Panc1 (cell line): ENCODE measurements around the gene DLG5. TPM values are rescaled to one million over a fixed set of nuclear protein-coding genes. Genes with fewer than 3 reads are reported as not detected.

Experiments
- ATAC-seq: fragments of 200-7000 bp; cut with Tn5 transposase; 2 replicates; pipeline ENCODE4 v1.9.1; 2020; ENCODE audit warnings: mild to moderate bottlenecking, moderate library complexity
- BruUV-seq: library from RNA; stranded (reverse); fragments of 400-500 nt; replicated peaks from 2 replicates; lab custom pipeline; 2021; lab: Mats Ljungman, UMichigan
- CTCF ChIA-PET: fragments of 300-600 bp; sonication (Branson Sonifier 250); formaldehyde crosslinking; loops from one replicate; lab custom pipeline; 2022; ENCODE audit warnings: antibody characterized with exemption; lab: Charles Lee
- POLR2A ChIA-PET: fragments of 300-600 bp; sonication (Branson Sonifier 250); formaldehyde crosslinking; loops from one replicate; lab custom pipeline; 2022; ENCODE audit warnings: antibody characterized with exemption; lab: Charles Lee
- DNase-seq: peaks from one replicate; pipeline ENCODE4 v3.0.0-alpha.2; 2010; ENCODE audit warnings: low read depth, low spot score
- H3K27ac ChIP-seq: 2 replicates; pipeline ENCODE4 v1.5.1; 2011; ENCODE audit warnings: mild to moderate bottlenecking, low read length, inconsistent platforms
- H3K27me3 ChIP-seq: fragments of 200-500 bp; sonication (Bioruptor generic); 2 replicates; pipeline ENCODE4 v1.6.0; 2014; ENCODE audit warnings: low read length, inconsistent platforms; ENCODE audit not compliant: control insufficient read depth, insufficient read depth
- H3K36me3 ChIP-seq: fragments of 200-500 bp; sonication (Bioruptor generic); 2 replicates; pipeline ENCODE4 v1.5.1; 2014; ENCODE audit warnings: inconsistent platforms, mild to moderate bottlenecking, low read length, moderate library complexity; ENCODE audit not compliant: control insufficient read depth, insufficient read depth
- H3K4me1 ChIP-seq: 2 replicates; pipeline ENCODE4 v1.5.1; 2011; ENCODE audit warnings: inconsistent platforms, mild to moderate bottlenecking, low read length, moderate library complexity; ENCODE audit not compliant: control insufficient read depth, insufficient read depth
- H3K4me3 ChIP-seq, 2 experiments: 2 replicates each; pipeline ENCODE4 v1.5.1; 2011 to 2012; ENCODE audit warnings: low read depth in 2 of 2, low read length in 2 of 2, mild to moderate bottlenecking in 2 of 2, inconsistent platforms in 1 of 2, moderate library complexity in 1 of 2
- H3K9me3 ChIP-seq: fragments of 200-500 bp; sonication (Bioruptor generic); 2 replicates; pipeline ENCODE4 v1.5.1; 2014; ENCODE audit warnings: low read depth, mild to moderate bottlenecking, inconsistent platforms, low read length, moderate library complexity; ENCODE audit not compliant: control insufficient read depth, insufficient read depth
- CTCF ChIP-seq: fragments of 450-650 bp; IDR thresholded peaks from 2 replicates; pipeline ENCODE4 v1.5.1; 2017; ENCODE audit warnings: mild to moderate bottlenecking
- POLR2AphosphoS5 ChIP-seq: IDR thresholded peaks from 2 replicates; pipeline ENCODE4 v1.6.1; 2012; ENCODE audit warnings: mild to moderate bottlenecking, low read depth, low read length, moderate library complexity
- REST ChIP-seq, 2 experiments: IDR thresholded peaks; 2 replicates each; pipeline ENCODE4 v1.6.1; 2011 to 2012; ENCODE audit warnings: low read depth in 2 of 2, control low read depth in 1 of 2, low read length in 1 of 2, mild to moderate bottlenecking in 1 of 2, moderate library complexity in 1 of 2; ENCODE audit not compliant: insufficient read depth in 1 of 2
- SIN3A ChIP-seq: IDR thresholded peaks from 2 replicates; pipeline ENCODE4 v1.6.1; 2012; ENCODE audit warnings: low read depth, mild to moderate bottlenecking, low read length, moderate library complexity, borderline replicate concordance; ENCODE audit not compliant: insufficient read depth
- TCF7L2 ChIP-seq: IDR thresholded peaks from 2 replicates; pipeline ENCODE4 v1.6.1; 2011; ENCODE audit warnings: mild to moderate bottlenecking, low read depth, low read length, inconsistent platforms
- in situ Hi-C: cut with HindIII; loops from 2 replicates; pipeline ENCODE4 v1.10.0; 2016; ENCODE audit warnings: low sequenced_read_pairs, low pct_unique_long_range_greater_than_20kb
- intact Hi-C: fragments of 100-400 bp; cut with micrococcal nuclease; formaldehyde crosslinking; loops from one replicate; pipeline ENCODE4 v1.10.0; 2022; ENCODE audit not compliant: unreplicated experiment
- total RNA-seq: library from RNA; stranded (reverse); gene quantifications from one replicate; pipeline ENCODE4 v1.2.1, GENCODE V29; 2021; ENCODE audit not compliant: unreplicated experiment

Gene DLG5
- total RNA-seq, 1 experiment from 2014 or later: 85.6 TPM

GRCh38 chr10:77787440-77787839 is 139.1 kb downstream of the DLG5 start:
- DNase-seq (no peak), ATAC-seq (no peak)
- Histone ChIP-seq H3K36me3 (peaks cover 3% of the 10 kb centered on the region; the same call in 1 of the 2 replicates), H3K4me3 (no peak overlapping the region), H3K9me3 (no peaks in the 10 kb centered on the region), H3K4me1 (no peaks in the 10 kb centered on the region), H3K27me3 (no peaks in the 10 kb centered on the region), H3K27ac (no peak overlapping the region)
- ChIA-PET POLR2A (interaction anchor here (0.6 kb wide), 1 partner anchor 104 kb away, joined by 3 read pairs; no protein-coding TSS in a partner anchor), CTCF (no interaction called here)
- intact Hi-C loops: no loop called here
- in situ Hi-C loops: no loop called here
- no peak for TF ChIP-seq SIN3A
- TF ChIP-seq POLR2AphosphoS5: no peak
- no peak for TF ChIP-seq TCF7L2
- TF ChIP-seq REST (IDR thresholded peaks at IDR 0.05; ENCODE audit: insufficient read depth in 1 of 2, low read depth in 2 of 2, low read length in 1 of 2): no peak
- no peak for TF ChIP-seq CTCF
- no TSS peak for BruUV-seq

- BruUV-seq: no TSS peak
- ATAC-seq (no peak), DNase-seq (no peak)
- in situ Hi-C loops (no loop called here), intact Hi-C loops (no loop called here)
- Histone ChIP-seq H3K27me3 (no peaks in the 10 kb centered on the region), H3K36me3 (no peaks in the 10 kb centered on the region; the same call in 1 of the 2 replicates), H3K4me1 (no peaks in the 10 kb centered on the region), H3K27ac (no peak overlapping the region), H3K4me3 (no peak overlapping the region), H3K9me3 (no peaks in the 10 kb centered on the region)
- TF ChIP-seq SIN3A: no peak
- no peak for TF ChIP-seq TCF7L2
- no peak for TF ChIP-seq CTCF
- no peak for TF ChIP-seq POLR2AphosphoS5
- no peak for TF ChIP-seq REST (IDR thresholded peaks at IDR 0.05; ENCODE audit: insufficient read depth in 1 of 2, low read depth in 2 of 2, low read length in 1 of 2)
- POLR2A ChIA-PET: no interaction called here
- CTCF ChIA-PET: no interaction called here
Observed at GRCh38 chr10:77784856-77785255, 141.7 kb downstream of the DLG5 start.
